AG09309 (cell line): ENCODE measurements around the gene TMEM205.
"Not testable (repeated sequence)": the region's sequence is repeated elsewhere in the genome, so short reads cannot be mapped to it uniquely, and the experiment has no call there.

Experiments used
- DNase-seq: peaks from one replicate; pipeline ENCODE4 v3.0.0-alpha.2; 2010; ENCODE audit warnings: low read depth
- H3K4me3 ChIP-seq: 2 replicates; pipeline ENCODE4 v1.5.1; 2011; ENCODE audit warnings: mild to moderate bottlenecking, low read depth, low read length, moderate library complexity; ENCODE audit not compliant: control insufficient read depth
- CTCF ChIP-seq: IDR thresholded peaks from 2 replicates; pipeline ENCODE4 v1.5.1; 2011; ENCODE audit warnings: mild to moderate bottlenecking, low read depth, low read length, inconsistent platforms; ENCODE audit not compliant: insufficient read depth, control insufficient read depth; ENCODE audit errors: missing control alignments

The TMEM205 gene

GRCh38 chr19:11361037-11361770 is 15.1 kb upstream of the TMEM205 start:
- no peak for TF ChIP-seq CTCF
- DNase-seq = no peak
- no peak overlapping the region for H3K4me3 ChIP-seq

GRCh38 chr19:11359421-11359820 is 13.4 kb upstream of the TMEM205 start:
- no peak overlapping the region for H3K4me3 ChIP-seq
- no peak for TF ChIP-seq CTCF
- DNase-seq = no peak

GRCh38 chr19:11356676-11357550 is 10.8 kb upstream of the TMEM205 start:
- H3K4me3 ChIP-seq = 0 out of 2 replicates have a peak overlapping the region, but pooled peaks have one; percentile 94
- DNase-seq = no peak
- TF ChIP-seq CTCF = no peak

GRCh38 chr19:11356074-11356397 is 10.0 kb upstream of the TMEM205 start:
- H3K4me3 ChIP-seq = peak overlapping the region; percentile 94
- DNase-seq = no peak
- TF ChIP-seq CTCF = no peak

GRCh38 chr19:11355160-11356073 is 9.3 kb upstream of the TMEM205 start, which contains the start of gene PLPPR2:
Gene PLPPR2 (plus strand): TSS chr19:11355432. CDS start chr19:11357674, 2,242 bp downstream.
- no peak for TF ChIP-seq CTCF
- peak; percentile 34 for DNase-seq
- H3K4me3 ChIP-seq = peak within 1 kb of the TSS; percentile 94

- not testable (repeated sequence) for H3K4me3 ChIP-seq, DNase-seq
Observed at GRCh38 chr19:11354102-11354501, 8.0 kb upstream of the TMEM205 start.

- no peak overlapping the region for H3K4me3 ChIP-seq
- TF ChIP-seq CTCF = no peak
- no peak for DNase-seq
Observed at GRCh38 chr19:11349171-11349570, 3.1 kb upstream of the TMEM205 start.
